ENCODE measurements around the gene PAQR4. TPM values are rescaled to one million over a fixed set of nuclear protein-coding genes. Genes with fewer than 3 reads are reported as not detected.

The PAQR4 gene
- polyA plus RNA-seq, 1 experiment: 4.4 TPM

DNA sequence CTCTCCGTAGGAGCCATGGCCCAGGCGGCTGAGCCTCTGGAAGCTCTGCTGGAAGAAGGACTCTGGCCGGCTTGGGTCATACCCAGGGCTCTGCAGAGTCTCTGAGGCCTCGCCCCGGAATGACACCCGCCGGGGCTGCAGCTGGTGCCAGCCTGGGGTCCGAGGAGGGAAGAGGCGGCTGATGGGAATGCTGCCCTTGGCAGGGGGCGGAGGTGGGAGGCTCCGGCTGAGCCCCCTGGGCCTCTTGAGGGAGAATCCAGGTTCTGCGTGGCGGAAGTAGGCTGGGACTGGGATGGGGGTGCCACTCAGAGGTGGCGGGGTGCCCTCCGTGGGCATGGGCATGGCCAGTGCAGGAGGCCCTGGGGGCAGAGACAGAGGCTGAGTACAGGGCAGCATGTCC, 7.5 kb downstream of the PAQR4 start:
- Histone ChIP-seq H3K27me3 (ENCODE audit: control insufficient read depth, insufficient read depth, low read length) (no peaks in the 10 kb centered on the region), H3K4me3 (ENCODE audit: low read depth, low read length) (no peak overlapping the region), H3K36me3 (ENCODE audit: control insufficient read depth, insufficient read depth, low read length) (no peaks in the 10 kb centered on the region; the same call in 1 of the 2 replicates)
- ChIA-PET CTCF (no interaction called here), POLR2A (no interaction called here)
- TF ChIP-seq, protein P1, sequence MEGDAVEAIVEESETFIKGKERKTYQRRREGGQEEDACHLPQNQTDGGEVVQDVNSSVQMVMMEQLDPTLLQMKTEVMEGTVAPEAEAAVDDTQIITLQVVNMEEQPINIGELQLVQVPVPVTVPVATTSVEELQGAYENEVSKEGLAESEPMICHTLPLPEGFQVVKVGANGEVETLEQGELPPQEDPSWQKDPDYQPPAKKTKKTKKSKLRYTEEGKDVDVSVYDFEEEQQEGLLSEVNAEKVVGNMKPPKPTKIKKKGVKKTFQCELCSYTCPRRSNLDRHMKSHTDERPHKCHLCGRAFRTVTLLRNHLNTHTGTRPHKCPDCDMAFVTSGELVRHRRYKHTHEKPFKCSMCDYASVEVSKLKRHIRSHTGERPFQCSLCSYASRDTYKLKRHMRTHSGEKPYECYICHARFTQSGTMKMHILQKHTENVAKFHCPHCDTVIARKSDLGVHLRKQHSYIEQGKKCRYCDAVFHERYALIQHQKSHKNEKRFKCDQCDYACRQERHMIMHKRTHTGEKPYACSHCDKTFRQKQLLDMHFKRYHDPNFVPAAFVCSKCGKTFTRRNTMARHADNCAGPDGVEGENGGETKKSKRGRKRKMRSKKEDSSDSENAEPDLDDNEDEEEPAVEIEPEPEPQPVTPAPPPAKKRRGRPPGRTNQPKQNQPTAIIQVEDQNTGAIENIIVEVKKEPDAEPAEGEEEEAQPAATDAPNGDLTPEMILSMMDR (IDR thresholded peaks at IDR 0.05; ENCODE audit: insufficient read depth, low read depth, low read length): no peak
- no peak for DNase-seq (ENCODE audit: low read depth)

GRCh38 chr16:2977440-2977839, 8.3 kb downstream of the PAQR4 start:
- DNase-seq (ENCODE audit: low read depth): no peak
- Histone ChIP-seq H3K36me3 (ENCODE audit: control insufficient read depth, insufficient read depth, low read length) (no peaks in the 10 kb centered on the region; the same call in 1 of the 2 replicates), H3K27me3 (ENCODE audit: control insufficient read depth, insufficient read depth, low read length) (no peaks in the 10 kb centered on the region), H3K4me3 (ENCODE audit: low read depth, low read length) (no peak overlapping the region)
- TF ChIP-seq, protein P1 (IDR thresholded peaks at IDR 0.05; ENCODE audit: insufficient read depth, low read depth, low read length): no peak
- ChIA-PET POLR2A (no interaction called here), CTCF (interaction anchor here (1.0 kb wide), 1 partner anchor 50 kb away, joined by 3 read pairs; no protein-coding TSS in a partner anchor)

- CTCF ChIA-PET: interaction anchor here (0.6 to 1.1 kb wide), 4 partner anchors 7 to 74 kb away, joined by 3 to 4 read pairs (median 3); no protein-coding TSS in a partner anchor
- Histone ChIP-seq H3K36me3 (ENCODE audit: control insufficient read depth, insufficient read depth, low read length) (no peaks in the 10 kb centered on the region), H3K27me3 (ENCODE audit: control insufficient read depth, insufficient read depth, low read length) (no peaks in the 10 kb centered on the region), H3K4me3 (ENCODE audit: low read depth, low read length) (peak overlapping the region; percentile 68)
- DNase-seq (ENCODE audit: low read depth): no peak
- POLR2A ChIA-PET: no interaction called here
- TF ChIP-seq, protein P1 (IDR thresholded peaks at IDR 0.05; ENCODE audit: insufficient read depth, low read depth, low read length): no peak
These were observed 10.6 kb downstream of the PAQR4 start for GRCh38 chr16:2979669-2980226.

GRCh38 chr16:2980227-2981176, 11.4 kb downstream of the PAQR4 start, which contains the start of gene PKMYT1:
Gene PKMYT1 (minus strand): TSS chr16:2980446. CDS start chr16:2979657, 789 bp downstream.
- DNase-seq (ENCODE audit: low read depth): peak; percentile 46
- H3K4me3 ChIP-seq (ENCODE audit: low read depth, low read length): peak within 1 kb of the TSS; percentile 68
- H3K27me3 ChIP-seq (ENCODE audit: control insufficient read depth, insufficient read depth, low read length): no peaks in the 10 kb centered on the region
- no peaks in the 10 kb centered on the region for H3K36me3 ChIP-seq (ENCODE audit: control insufficient read depth, insufficient read depth, low read length)
- ChIA-PET CTCF (interaction anchor here (0.6 to 2.3 kb wide), 9 partner anchors 8 to 74 kb away, joined by 3 to 7 read pairs (median 3); no protein-coding TSS in a partner anchor), POLR2A (no interaction called here)
- TF ChIP-seq, protein P1 (IDR thresholded peaks at IDR 0.05; ENCODE audit: insufficient read depth, low read depth, low read length): no peak

Data from BJ (cell line).